GM12865 (cell line): ENCODE data around the gene IAH1.

Source experiments
- DNase-seq: peaks from one replicate; pipeline ENCODE4 v3.0.0; 2010; ENCODE audit warnings: low read depth
- H3K4me3 ChIP-seq: 2 replicates; pipeline ENCODE4 v1.5.1; 2011; ENCODE audit warnings: mild to moderate bottlenecking, low read depth, low read length, control low read depth
- TF ChIP-seq, protein P1 (sequence below): IDR thresholded peaks from 2 replicates; pipeline ENCODE4 v1.5.1; 2011; ENCODE audit warnings: low read length, control low read depth, low read depth, inconsistent platforms; ENCODE audit not compliant: insufficient read depth; ENCODE audit errors: missing control alignments

IAH1 gene

GRCh38 chr2:9462886-9463697 is 11.3 kb upstream of the IAH1 start:
- no peak overlapping the region for H3K4me3 ChIP-seq
- DNase-seq, result no peak
- TF ChIP-seq, protein P1, sequence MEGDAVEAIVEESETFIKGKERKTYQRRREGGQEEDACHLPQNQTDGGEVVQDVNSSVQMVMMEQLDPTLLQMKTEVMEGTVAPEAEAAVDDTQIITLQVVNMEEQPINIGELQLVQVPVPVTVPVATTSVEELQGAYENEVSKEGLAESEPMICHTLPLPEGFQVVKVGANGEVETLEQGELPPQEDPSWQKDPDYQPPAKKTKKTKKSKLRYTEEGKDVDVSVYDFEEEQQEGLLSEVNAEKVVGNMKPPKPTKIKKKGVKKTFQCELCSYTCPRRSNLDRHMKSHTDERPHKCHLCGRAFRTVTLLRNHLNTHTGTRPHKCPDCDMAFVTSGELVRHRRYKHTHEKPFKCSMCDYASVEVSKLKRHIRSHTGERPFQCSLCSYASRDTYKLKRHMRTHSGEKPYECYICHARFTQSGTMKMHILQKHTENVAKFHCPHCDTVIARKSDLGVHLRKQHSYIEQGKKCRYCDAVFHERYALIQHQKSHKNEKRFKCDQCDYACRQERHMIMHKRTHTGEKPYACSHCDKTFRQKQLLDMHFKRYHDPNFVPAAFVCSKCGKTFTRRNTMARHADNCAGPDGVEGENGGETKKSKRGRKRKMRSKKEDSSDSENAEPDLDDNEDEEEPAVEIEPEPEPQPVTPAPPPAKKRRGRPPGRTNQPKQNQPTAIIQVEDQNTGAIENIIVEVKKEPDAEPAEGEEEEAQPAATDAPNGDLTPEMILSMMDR, result no peak

- no peak for DNase-seq
- no peak overlapping the region for H3K4me3 ChIP-seq
- TF ChIP-seq, protein P1, result no peak
Measured at GRCh38 chr2:9463698-9464034, 10.7 kb upstream of the IAH1 start.

DNA sequence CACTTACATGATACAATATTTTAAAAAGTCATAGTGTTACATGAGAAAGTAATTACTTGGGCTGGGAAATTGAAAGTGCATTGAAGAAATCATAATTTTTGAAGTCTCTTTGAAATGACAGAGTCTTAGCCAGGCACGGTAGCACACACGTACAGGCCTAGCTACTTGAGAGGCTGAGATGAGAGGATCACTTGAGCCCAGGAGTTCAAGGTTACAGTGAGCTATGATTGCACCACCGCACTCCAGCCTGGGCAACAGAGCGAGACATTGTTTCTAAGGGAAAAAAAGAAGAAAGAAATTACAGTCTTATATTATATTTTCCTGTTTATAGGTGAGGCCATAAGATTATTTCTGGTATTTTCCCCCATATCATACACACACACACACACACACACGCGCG is 9.2 kb upstream of the IAH1 start:
- no peak for DNase-seq
- TF ChIP-seq, protein P1, result no peak
- no peak overlapping the region for H3K4me3 ChIP-seq

- no peak for DNase-seq
- no peak overlapping the region for H3K4me3 ChIP-seq
- TF ChIP-seq, protein P1, result no peak
Measured at GRCh38 chr2:9466147-9466683, 8.1 kb upstream of the IAH1 start.

GRCh38 chr2:9467687-9468086 is 6.7 kb upstream of the IAH1 start:
- TF ChIP-seq, protein P1, result no peak
- no peak for DNase-seq
- no peak overlapping the region for H3K4me3 ChIP-seq

DNA sequence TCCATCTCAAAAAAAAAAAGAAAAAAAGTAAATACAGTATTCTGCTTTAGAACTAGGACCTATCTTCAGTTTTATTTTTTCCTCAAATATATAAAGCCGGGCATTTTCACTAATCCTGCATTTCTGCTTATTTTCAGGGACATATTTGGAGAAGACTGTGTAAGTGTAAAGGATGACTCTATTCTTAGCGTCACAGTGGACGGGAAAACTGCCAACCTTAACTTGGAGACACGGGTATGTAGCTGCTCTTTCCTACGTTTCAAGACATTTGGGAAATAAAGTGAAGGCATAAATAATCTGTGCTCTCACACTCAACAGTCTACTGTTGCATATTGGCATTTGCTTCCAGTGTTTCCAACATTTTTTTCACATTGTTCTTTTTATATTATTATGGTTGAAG is 3.1 kb upstream of the IAH1 start:
- H3K4me3 ChIP-seq, result no peak overlapping the region
- TF ChIP-seq, protein P1, result no peak
- DNase-seq, result no peak

DNA sequence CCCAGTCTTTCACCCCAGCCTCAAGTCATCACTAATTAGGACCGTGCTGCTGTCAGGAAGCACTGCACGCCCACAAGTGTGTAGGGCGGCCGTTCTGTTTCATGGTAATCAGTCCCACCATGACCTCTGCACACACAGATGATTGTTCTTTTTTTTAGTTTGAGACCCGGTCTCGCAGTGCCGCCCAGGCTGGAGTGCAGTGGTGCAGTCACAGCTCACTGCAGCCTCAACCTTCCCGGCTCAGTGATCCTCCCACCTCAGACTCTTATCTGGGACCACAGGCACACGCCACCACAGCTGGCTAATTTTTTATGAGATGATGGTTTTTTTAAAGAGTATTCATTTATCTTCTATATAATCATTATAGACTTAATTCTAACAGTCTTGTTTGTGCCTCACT is 1.8 kb upstream of the IAH1 start:
- TF ChIP-seq, protein P1, result no peak
- DNase-seq, result no peak
- no peak overlapping the region for H3K4me3 ChIP-seq
